ENCODE results near the gene CDH4.

- no peak for TF ChIP-seq CTCF (IDR thresholded peaks at IDR 0.05)
- TF ChIP-seq EP300 (IDR thresholded peaks at IDR 0.05; ENCODE audit: low read depth): no peak
- TF ChIP-seq POLR2AphosphoS5 (IDR thresholded peaks at IDR 0.05): no peak
- no peak for TF ChIP-seq POLR2A (IDR thresholded peaks at IDR 0.05)
Observed at GRCh38 chr20:61702246-61702645, 450.2 kb downstream of the CDH4 start.
